Erythroblast (primary cell): ENCODE data around the gene OR56B1.

Source experiments
- GATA1 ChIP-seq: IDR thresholded peaks from 2 replicates; pipeline ENCODE4 v1.6.1; 2011; ENCODE audit warnings: low read depth, mild to moderate bottlenecking, control low read depth, low read length, moderate library complexity
- POLR2A ChIP-seq: IDR thresholded peaks from 2 replicates; pipeline ENCODE4 v1.6.1; 2011; ENCODE audit warnings: mild to moderate bottlenecking, low read length

DNA sequence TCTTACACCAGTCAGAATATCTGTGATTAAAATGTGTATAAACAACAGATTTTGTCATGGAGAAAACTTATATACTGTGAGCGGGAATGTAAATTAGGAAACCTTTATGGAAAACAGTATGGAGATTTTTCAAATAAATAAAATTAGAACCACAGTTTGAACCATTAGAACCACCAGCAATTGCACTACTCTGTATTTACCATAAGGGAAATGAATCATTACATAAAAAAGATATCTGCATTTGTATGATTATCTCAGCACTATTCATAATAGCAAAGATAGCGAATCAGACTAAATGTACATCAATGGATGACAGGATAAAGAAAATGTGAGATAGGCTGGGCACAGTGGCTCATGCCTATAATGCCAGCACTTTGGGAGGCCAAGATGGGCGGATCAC, 10.4 kb downstream of the OR56B1 start:
- TF ChIP-seq POLR2A = no peak
- TF ChIP-seq GATA1 = no peak
